ENCODE results near the gene ZNF24.

The ZNF24 gene

DNA sequence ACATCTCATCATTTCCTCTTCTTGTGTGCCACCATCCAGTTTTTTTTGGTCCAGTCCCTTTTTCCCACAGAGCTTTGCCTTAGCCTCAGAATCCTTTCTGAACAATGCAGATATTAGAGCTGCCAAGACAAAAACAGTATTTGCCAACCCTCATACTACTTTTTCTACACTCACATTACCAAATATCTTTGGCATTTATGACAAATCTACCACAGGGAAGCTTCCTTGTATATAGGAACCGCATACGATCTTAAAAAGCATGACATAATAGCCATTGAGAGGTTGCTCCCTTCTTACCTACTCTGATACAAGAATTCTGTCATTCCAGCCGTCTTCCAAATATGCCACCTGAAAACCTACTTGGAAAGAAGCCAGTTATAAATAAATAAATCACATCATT is 9.4 kb downstream of the ZNF24 start:
- Histone ChIP-seq H3K4me3 (ENCODE audit: low read depth in 1 of 2, low read length in 2 of 2) (no peak overlapping the region), H3K27ac (ENCODE audit: low read depth, low read length) (no peak overlapping the region), H3K27me3 (ENCODE audit: control insufficient read depth in 1 of 2, insufficient read depth in 2 of 2, low read length in 2 of 2) (no peaks in the 10 kb centered on the region), H3K9me3 (ENCODE audit: control insufficient read depth in 1 of 2, low read length in 2 of 2) (no peaks in the 10 kb centered on the region), H3K4me1 (ENCODE audit: control insufficient read depth in 1 of 2, insufficient read depth in 2 of 2, low read length in 2 of 2) (no peaks in the 10 kb centered on the region), H3K36me3 (ENCODE audit: control insufficient read depth in 1 of 2, insufficient read depth in 2 of 2, low read length in 2 of 2) (peaks cover 34 to 76% of the 10 kb centered on the region in 2 donors), H3K9ac (ENCODE audit: low read depth in 1 of 2, low read length in 2 of 2) (no peak overlapping the region)

DNA sequence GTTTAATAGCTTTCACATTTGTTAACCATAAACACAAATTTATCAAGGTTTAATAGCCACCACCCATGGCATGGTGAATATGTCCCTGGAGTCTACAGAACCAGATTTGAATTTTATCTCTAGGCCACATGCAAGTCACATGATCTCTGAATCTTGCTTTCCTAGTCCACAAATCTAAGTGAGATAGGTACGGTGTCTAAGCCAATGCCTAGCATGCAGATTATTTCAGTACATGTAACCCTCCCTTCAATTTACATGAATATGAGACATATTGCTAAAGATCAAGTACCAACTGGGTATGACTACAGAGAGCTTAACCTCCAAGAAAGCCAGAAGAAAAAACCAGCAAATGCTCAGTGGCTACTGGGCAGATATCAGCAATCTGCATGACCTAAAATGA is 10.0 kb downstream of the ZNF24 start:
- Histone ChIP-seq H3K4me3 (ENCODE audit: low read depth in 1 of 2, low read length in 2 of 2) (no peak overlapping the region), H3K9ac (ENCODE audit: low read depth in 1 of 2, low read length in 2 of 2) (no peak overlapping the region), H3K9me3 (ENCODE audit: control insufficient read depth in 1 of 2, low read length in 2 of 2) (no peaks in the 10 kb centered on the region), H3K4me1 (ENCODE audit: control insufficient read depth in 1 of 2, insufficient read depth in 2 of 2, low read length in 2 of 2) (no peaks in the 10 kb centered on the region), H3K27me3 (ENCODE audit: control insufficient read depth in 1 of 2, insufficient read depth in 2 of 2, low read length in 2 of 2) (no peaks in the 10 kb centered on the region), H3K36me3 (ENCODE audit: control insufficient read depth in 1 of 2, insufficient read depth in 2 of 2, low read length in 2 of 2) (peaks cover 29 to 70% of the 10 kb centered on the region in 2 donors), H3K27ac (ENCODE audit: low read depth, low read length) (no peak overlapping the region)

DNA sequence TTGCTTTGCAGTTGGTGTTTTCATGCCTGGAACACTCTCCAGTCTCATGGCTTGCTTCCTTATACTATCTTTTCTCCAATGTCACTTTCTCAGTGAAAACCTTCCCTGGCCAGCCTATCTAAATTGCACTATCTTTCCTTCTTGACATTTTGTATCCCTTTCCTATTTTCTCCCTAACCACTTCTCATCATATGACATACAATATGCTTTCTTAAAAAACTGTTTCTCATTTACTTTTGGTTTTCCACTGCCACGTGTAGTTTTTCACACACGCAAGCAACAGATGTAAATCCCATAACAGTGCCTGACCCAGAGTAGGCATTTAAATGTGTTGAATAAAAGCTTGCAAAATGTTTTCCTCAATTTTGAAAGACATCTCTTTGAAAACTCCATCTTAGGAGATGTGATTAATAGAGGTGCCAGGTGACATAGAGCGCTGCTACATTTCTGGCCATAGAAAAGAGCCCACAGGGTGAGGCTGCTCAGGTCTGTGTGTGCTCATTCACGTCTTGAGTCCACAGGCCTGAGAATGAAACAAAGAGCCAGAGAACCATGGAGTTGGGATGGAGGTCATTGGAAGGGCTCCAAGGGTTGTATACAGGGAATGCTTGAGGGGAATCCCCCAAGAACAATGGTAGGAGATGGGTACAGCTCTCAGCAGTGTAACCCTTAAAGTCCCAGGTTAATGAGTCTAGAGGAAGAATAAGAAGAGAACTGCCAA is 12.7 kb downstream of the ZNF24 start:
- H3K9ac ChIP-seq (ENCODE audit: low read depth in 1 of 2, low read length in 2 of 2), result no peak overlapping the region
- H3K9me3 ChIP-seq (ENCODE audit: control insufficient read depth in 1 of 2, low read length in 2 of 2), result no peaks in the 10 kb centered on the region
- H3K4me3 ChIP-seq (ENCODE audit: low read depth in 1 of 2, low read length in 2 of 2), result no peak overlapping the region
- no peaks in the 10 kb centered on the region for H3K4me1 ChIP-seq (ENCODE audit: control insufficient read depth in 1 of 2, insufficient read depth in 2 of 2, low read length in 2 of 2)
- H3K27me3 ChIP-seq (ENCODE audit: control insufficient read depth in 1 of 2, insufficient read depth in 2 of 2, low read length in 2 of 2), result no peaks in the 10 kb centered on the region
- H3K27ac ChIP-seq (ENCODE audit: low read depth, low read length), result no peak overlapping the region
- peaks cover 18 to 44% of the 10 kb centered on the region in 2 donors for H3K36me3 ChIP-seq (ENCODE audit: control insufficient read depth in 1 of 2, insufficient read depth in 2 of 2, low read length in 2 of 2)

DNA sequence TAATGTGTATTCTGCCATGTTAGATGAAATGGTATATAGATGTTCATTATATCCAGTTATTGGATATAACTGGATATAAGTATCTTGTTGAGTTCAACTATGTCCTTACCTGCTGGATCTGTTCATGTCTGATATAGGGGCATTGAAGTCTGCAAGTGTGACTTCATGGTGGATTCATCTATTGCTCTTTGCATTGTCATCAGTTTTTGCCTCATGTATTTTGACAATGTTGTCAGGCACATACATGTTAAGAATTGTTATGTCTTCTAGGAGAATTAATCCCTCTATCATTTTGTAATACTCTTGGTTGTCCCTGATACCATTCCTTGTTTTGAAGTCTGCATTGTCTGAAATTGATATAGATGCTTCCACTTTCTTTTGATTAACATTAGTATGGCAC is 15.4 kb downstream of the ZNF24 start:
- no peaks in the 10 kb centered on the region for H3K9me3 ChIP-seq (ENCODE audit: control insufficient read depth in 1 of 2, low read length in 2 of 2)
- no peaks in the 10 kb centered on the region for H3K4me1 ChIP-seq (ENCODE audit: control insufficient read depth in 1 of 2, insufficient read depth in 2 of 2, low read length in 2 of 2)
- no peak overlapping the region for H3K4me3 ChIP-seq (ENCODE audit: low read depth in 1 of 2, low read length in 2 of 2)
- no peak overlapping the region for H3K9ac ChIP-seq (ENCODE audit: low read depth in 1 of 2, low read length in 2 of 2)
- H3K27ac ChIP-seq (ENCODE audit: low read depth, low read length), result no peak overlapping the region
- peaks cover 11 to 19% of the 10 kb centered on the region in 2 donors for H3K36me3 ChIP-seq (ENCODE audit: control insufficient read depth in 1 of 2, insufficient read depth in 2 of 2, low read length in 2 of 2)
- no peaks in the 10 kb centered on the region for H3K27me3 ChIP-seq (ENCODE audit: control insufficient read depth in 1 of 2, insufficient read depth in 2 of 2, low read length in 2 of 2)

DNA sequence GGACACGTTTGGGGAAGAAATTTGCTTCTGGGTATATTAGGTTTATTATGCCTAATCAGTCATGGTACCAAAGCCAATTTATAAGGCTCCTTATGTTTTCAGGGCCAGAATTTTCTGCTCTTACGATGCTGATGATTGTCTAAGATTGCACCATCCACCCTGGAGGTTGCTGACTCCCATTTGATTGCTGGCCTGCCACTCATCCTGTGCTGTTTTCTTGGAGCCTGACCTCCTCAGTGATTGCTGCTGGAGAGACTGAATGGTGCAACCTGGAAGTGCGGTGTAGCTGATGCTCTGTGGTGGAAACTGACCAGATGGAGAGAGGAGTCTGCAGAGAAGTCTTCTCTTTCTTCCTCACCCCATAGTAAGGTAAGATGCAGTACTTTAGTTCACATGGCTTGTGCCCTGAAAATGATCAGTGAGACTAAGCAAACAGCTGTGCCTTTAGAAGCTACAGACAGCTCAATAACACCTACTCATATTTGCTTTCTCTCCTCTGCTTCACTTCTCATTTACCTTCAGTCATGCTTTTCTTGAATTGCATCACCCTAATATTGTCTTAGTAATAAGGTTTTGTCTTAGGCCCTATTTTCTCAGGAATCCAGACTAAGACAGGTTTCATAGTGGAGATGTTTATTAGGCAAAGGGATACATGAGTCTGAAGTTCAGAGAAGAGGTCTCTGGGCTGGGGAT is 17.4 kb downstream of the ZNF24 start:
- Histone ChIP-seq H3K27me3 (ENCODE audit: control insufficient read depth in 1 of 2, insufficient read depth in 2 of 2, low read length in 2 of 2) (no peaks in the 10 kb centered on the region), H3K9ac (ENCODE audit: low read depth in 1 of 2, low read length in 2 of 2) (no peak overlapping the region)

DNA sequence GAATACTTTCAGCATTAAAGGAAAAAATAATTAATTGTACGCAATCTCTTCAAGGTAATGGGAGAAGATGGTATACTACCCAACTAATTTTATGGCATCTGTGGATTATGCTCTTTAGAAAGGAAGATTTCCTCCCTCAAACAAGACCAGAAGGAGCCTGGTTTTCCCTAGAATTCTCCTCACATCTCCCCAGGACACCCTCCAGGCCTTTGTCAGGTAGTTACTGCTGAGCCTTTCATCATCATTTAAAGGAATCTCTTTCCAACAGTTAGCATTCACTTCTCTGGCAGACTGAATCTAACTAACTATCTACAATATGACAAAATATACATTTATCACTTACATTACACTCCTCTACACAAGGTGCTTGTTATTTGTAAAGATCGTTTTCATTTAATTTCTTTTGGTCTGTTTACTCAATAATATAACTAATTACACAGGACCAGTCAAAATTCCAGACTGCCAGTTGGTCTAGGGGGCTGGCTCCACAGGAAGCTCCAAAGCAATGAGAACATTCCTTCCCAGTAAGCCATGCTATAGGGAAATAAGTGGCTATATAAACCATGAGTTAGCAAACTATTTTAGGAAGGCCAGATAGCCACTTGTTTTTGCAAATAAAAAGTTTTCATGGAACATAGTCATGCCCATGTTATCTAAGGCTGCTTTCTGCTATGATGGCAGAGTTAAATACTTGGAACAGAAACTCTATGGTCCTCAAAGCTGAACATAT is 19.1 kb downstream of the ZNF24 start:
- Histone ChIP-seq H3K27me3 (ENCODE audit: control insufficient read depth in 1 of 2, insufficient read depth in 2 of 2, low read length in 2 of 2) (no peaks in the 10 kb centered on the region), H3K9ac (ENCODE audit: low read depth in 1 of 2, low read length in 2 of 2) (no peak overlapping the region), H3K27ac (ENCODE audit: low read depth, low read length) (no peak overlapping the region)

More for the DNA sequence above, 17.4 kb downstream of the ZNF24 start:
- H3K4me1 ChIP-seq (ENCODE audit: control insufficient read depth in 1 of 2, insufficient read depth in 2 of 2, low read length in 2 of 2), result no peaks in the 10 kb centered on the region
- no peak overlapping the region for H3K4me3 ChIP-seq (ENCODE audit: low read depth in 1 of 2, low read length in 2 of 2)
- no peaks in the 10 kb centered on the region for H3K9me3 ChIP-seq (ENCODE audit: control insufficient read depth in 1 of 2, low read length in 2 of 2)
- H3K27ac ChIP-seq (ENCODE audit: low read depth, low read length), result no peak overlapping the region
- H3K36me3 ChIP-seq (ENCODE audit: control insufficient read depth in 1 of 2, insufficient read depth in 2 of 2, low read length in 2 of 2), result peaks cover 2 to 5% of the 10 kb centered on the region in 2 donors

DNA sequence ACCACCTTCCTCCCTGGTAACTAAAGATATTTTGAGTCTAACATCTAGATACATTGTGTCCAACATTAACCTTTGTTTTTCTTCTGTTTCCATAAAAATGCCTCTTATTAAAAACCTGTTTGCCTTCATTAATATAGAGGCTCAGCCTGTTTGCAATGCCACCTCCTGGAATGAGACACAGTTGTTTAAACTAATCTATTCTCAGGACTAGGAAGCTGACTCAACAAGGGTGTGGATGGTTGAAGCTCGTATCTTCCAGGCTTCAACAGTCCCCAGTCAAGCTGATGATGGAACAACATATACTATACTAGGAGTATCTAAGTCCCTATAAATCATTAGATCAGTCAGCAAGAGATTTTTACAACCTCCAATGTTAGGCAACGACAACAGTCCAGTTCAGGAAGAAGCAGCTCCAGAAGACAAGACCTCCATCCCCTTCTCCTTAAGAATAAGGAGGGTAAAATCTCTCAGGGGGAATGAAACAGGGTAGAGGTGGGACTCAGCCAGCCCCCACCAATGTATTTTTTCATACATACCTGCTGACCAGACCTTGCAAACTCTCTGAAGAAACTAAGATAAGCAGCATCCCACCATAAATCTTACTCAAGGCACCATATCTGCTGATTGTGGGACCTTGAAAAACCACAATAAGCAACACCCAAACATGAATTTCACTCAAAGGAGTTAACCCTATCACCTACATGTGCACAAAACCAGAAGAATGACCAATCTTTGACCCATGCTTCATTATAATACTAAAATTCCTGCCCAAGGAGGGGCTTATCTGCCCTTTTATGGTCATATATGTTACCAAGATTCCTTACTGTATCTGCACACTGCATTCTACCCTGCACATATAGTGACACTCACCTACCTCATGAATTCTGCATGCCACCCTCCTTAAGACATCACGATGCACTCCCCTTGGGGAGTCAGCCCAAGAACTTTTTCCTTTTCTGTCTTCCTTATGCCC is 21.4 kb downstream of the ZNF24 start:
- H3K4me1 ChIP-seq (ENCODE audit: control insufficient read depth in 1 of 2, insufficient read depth in 2 of 2, low read length in 2 of 2), result no peaks in the 10 kb centered on the region
- H3K9me3 ChIP-seq (ENCODE audit: control insufficient read depth in 1 of 2, low read length in 2 of 2), result no peaks in the 10 kb centered on the region
- no peak overlapping the region for H3K27ac ChIP-seq (ENCODE audit: low read depth, low read length)
- no peaks in the 10 kb centered on the region for H3K36me3 ChIP-seq (ENCODE audit: control insufficient read depth in 1 of 2, insufficient read depth in 2 of 2, low read length in 2 of 2)
- H3K4me3 ChIP-seq (ENCODE audit: low read depth in 1 of 2, low read length in 2 of 2), result no peak overlapping the region
- no peak overlapping the region for H3K9ac ChIP-seq (ENCODE audit: low read depth in 1 of 2, low read length in 2 of 2)
- H3K27me3 ChIP-seq (ENCODE audit: control insufficient read depth in 1 of 2, insufficient read depth in 2 of 2, low read length in 2 of 2), result no peaks in the 10 kb centered on the region

More for the DNA sequence above, 19.1 kb downstream of the ZNF24 start:
- Histone ChIP-seq H3K9me3 (ENCODE audit: control insufficient read depth in 1 of 2, low read length in 2 of 2) (no peaks in the 10 kb centered on the region), H3K4me1 (ENCODE audit: control insufficient read depth in 1 of 2, insufficient read depth in 2 of 2, low read length in 2 of 2) (no peaks in the 10 kb centered on the region), H3K4me3 (ENCODE audit: low read depth in 1 of 2, low read length in 2 of 2) (no peak overlapping the region), H3K36me3 (ENCODE audit: control insufficient read depth in 1 of 2, insufficient read depth in 2 of 2, low read length in 2 of 2) (no peaks in the 10 kb centered on the region)

DNA sequence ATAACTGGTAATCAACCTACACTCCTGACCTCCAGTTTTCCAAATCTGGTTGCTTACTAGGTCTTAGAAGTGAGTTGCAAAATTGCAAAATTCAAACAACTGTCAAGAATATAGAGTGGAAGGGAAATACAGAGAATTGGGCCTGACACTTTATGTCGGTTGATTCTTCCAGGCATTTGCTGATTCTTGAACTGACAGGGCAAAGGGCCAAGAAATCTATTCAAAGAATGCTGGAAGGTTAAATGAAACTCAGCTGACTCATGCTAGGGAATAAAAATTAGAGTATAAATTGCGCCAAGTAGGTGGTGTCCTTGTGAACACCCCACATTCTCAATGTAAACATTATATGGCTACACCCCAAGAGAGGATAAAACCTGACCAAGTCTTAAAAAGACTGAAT is 32.7 kb downstream of the ZNF24 start:
- Histone ChIP-seq H3K27me3 (ENCODE audit: control insufficient read depth in 1 of 2, insufficient read depth in 2 of 2, low read length in 2 of 2) (no peaks in the 10 kb centered on the region), H3K36me3 (ENCODE audit: control insufficient read depth in 1 of 2, insufficient read depth in 2 of 2, low read length in 2 of 2) (peaks cover 10 to 15% of the 10 kb centered on the region in 2 donors), H3K9me3 (ENCODE audit: control insufficient read depth in 1 of 2, low read length in 2 of 2) (peaks cover 39 to 42% of the 10 kb centered on the region in 2 donors), H3K4me1 (ENCODE audit: control insufficient read depth in 1 of 2, insufficient read depth in 2 of 2, low read length in 2 of 2) (no peaks in the 10 kb centered on the region), H3K27ac (ENCODE audit: low read depth, low read length) (no peak overlapping the region), H3K9ac (ENCODE audit: low read depth in 1 of 2, low read length in 2 of 2) (no peak overlapping the region), H3K4me3 (ENCODE audit: low read depth in 1 of 2, low read length in 2 of 2) (no peak overlapping the region)

DNA sequence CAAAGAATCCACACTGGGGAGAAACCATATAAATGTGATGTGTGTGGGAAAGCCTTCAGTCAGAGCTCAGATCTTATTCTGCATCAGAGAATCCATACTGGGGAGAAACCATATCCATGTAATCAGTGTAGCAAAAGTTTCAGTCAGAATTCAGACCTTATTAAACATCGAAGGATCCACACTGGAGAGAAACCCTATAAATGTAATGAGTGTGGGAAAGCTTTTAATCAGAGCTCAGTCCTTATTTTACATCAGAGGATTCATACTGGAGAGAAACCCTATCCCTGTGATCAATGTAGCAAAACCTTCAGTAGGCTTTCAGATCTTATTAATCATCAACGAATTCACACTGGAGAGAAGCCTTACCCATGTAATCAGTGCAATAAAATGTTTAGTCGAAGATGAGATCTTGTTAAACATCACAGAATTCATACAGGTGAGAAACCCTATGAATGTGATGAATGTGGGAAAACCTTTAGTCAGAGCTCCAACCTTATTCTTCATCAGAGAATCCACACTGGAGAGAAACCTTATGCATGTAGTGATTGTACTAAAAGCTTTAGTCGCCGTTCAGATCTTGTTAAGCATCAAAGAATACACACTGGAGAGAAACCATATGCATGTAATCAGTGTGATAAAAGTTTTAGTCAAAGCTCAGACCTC is 37.5 kb downstream of the ZNF24 start:
- Histone ChIP-seq H3K9me3 (ENCODE audit: control insufficient read depth in 1 of 2, low read length in 2 of 2) (peaks cover 72 to 86% of the 10 kb centered on the region in 2 donors), H3K9ac (ENCODE audit: low read depth in 1 of 2, low read length in 2 of 2) (no peak overlapping the region), H3K27ac (ENCODE audit: low read depth, low read length) (no peak overlapping the region), H3K27me3 (ENCODE audit: control insufficient read depth in 1 of 2, insufficient read depth in 2 of 2, low read length in 2 of 2) (no peaks in the 10 kb centered on the region), H3K4me3 (ENCODE audit: low read depth in 1 of 2, low read length in 2 of 2) (peak overlapping the region in 1 of 2 donors; percentile 9), H3K4me1 (ENCODE audit: control insufficient read depth in 1 of 2, insufficient read depth in 2 of 2, low read length in 2 of 2) (no peaks in the 10 kb centered on the region), H3K36me3 (ENCODE audit: control insufficient read depth in 1 of 2, insufficient read depth in 2 of 2, low read length in 2 of 2) (peaks cover 44 to 50% of the 10 kb centered on the region in 2 donors)
